OCI-LY1 (cell line): Measurements from ENCODE around the gene CETP.

Experiments
- H2AFZ ChIP-seq: fragments of 200-600 bp; sonication (generic), shearing (Covaris generic); 2 replicates; pipeline ENCODE4 v1.6.0; 2014; ENCODE audit warnings: antibody characterized with exemption, mild to moderate bottlenecking, low read length
- H3F3A ChIP-seq: fragments of 200-600 bp; sonication (generic), shearing (Covaris generic); 2 replicates; pipeline ENCODE4 v1.6.0; 2014; ENCODE audit warnings: mild to moderate bottlenecking, antibody characterized with exemption, low read length, moderate library complexity; ENCODE audit not compliant: insufficient read depth
- H3K27ac ChIP-seq: fragments of 200-600 bp; sonication (generic); 2 replicates; pipeline ENCODE4 v1.5.1; 2014; ENCODE audit warnings: low read length, mixed run types, mild to moderate bottlenecking, low read depth; ENCODE audit not compliant: poor library complexity, severe bottlenecking
- H3K27me3 ChIP-seq: fragments of 200-600 bp; sonication (generic); 2 replicates; pipeline ENCODE4 v1.6.0; 2014; ENCODE audit warnings: antibody characterized with exemption, mild to moderate bottlenecking, low read length, moderate library complexity; ENCODE audit not compliant: insufficient read depth
- H3K36me3 ChIP-seq: fragments of 200-600 bp; sonication (generic); 2 replicates; pipeline ENCODE4 v1.6.1; 2014; ENCODE audit warnings: mild to moderate bottlenecking, antibody characterized with exemption, low read length, moderate library complexity, mixed read lengths; ENCODE audit not compliant: insufficient read depth
- H3K4me1 ChIP-seq: fragments of 200-600 bp; sonication (generic); 2 replicates; pipeline ENCODE4 v1.5.1; 2014; ENCODE audit warnings: mild to moderate bottlenecking, low read length, moderate library complexity; ENCODE audit not compliant: insufficient read depth, severe bottlenecking
- H3K4me2 ChIP-seq: fragments of 200-600 bp; sonication (generic), shearing (Covaris generic); 2 replicates; pipeline ENCODE4 v1.6.1; 2014; ENCODE audit warnings: low read length
- H3K4me3 ChIP-seq: fragments of 200-600 bp; sonication (generic); 2 replicates; pipeline ENCODE4 v1.5.1; 2014; ENCODE audit warnings: low read length, low read depth, mild to moderate bottlenecking, mixed read lengths; ENCODE audit not compliant: poor library complexity, severe bottlenecking
- H3K79me2 ChIP-seq: fragments of 200-600 bp; shearing (Covaris generic); 2 replicates; pipeline ENCODE4 v1.6.1; 2016; ENCODE audit warnings: mixed run types, low read length, mixed read lengths; ENCODE audit not compliant: insufficient read depth
- H3K9ac ChIP-seq: fragments of 200-600 bp; sonication (generic), shearing (Covaris generic); 2 replicates; pipeline ENCODE4 v1.6.1; 2014; ENCODE audit warnings: mild to moderate bottlenecking, low read length, mixed read lengths
- H3K9me2 ChIP-seq: fragments of 200-600 bp; sonication (generic), shearing (Covaris generic); 2 replicates; pipeline ENCODE4 v1.6.1; 2014; ENCODE audit warnings: low read depth, mild to moderate bottlenecking, low read length, mixed read lengths
- H3K9me3 ChIP-seq: fragments of 200-600 bp; shearing (Covaris generic); 2 replicates; pipeline ENCODE4 v1.6.1; 2014; ENCODE audit warnings: low read length, mixed read lengths
- H4K20me1 ChIP-seq: fragments of 200-600 bp; sonication (generic), shearing (Covaris generic); 2 replicates; pipeline ENCODE4 v1.6.0; 2016; ENCODE audit warnings: mild to moderate bottlenecking, low read length; ENCODE audit not compliant: insufficient read depth
- EZH2 ChIP-seq: fragments of 200-600 bp; sonication (generic), shearing (Covaris generic); IDR thresholded peaks from 2 replicates; pipeline ENCODE4 v1.8.0; 2017; ENCODE audit warnings: borderline replicate concordance, mixed run types, mild to moderate bottlenecking, antibody characterized with exemption, low read length, moderate library complexity, mixed read lengths
- TF ChIP-seq, protein P1 (sequence below): fragments of 200-600 bp; sonication (generic), shearing (Covaris generic); IDR thresholded peaks from 2 replicates; pipeline ENCODE4 v1.5.1; 2017; ENCODE audit warnings: mild to moderate bottlenecking, antibody characterized with exemption, low read length, moderate library complexity, mixed read lengths

The CETP gene

DNA sequence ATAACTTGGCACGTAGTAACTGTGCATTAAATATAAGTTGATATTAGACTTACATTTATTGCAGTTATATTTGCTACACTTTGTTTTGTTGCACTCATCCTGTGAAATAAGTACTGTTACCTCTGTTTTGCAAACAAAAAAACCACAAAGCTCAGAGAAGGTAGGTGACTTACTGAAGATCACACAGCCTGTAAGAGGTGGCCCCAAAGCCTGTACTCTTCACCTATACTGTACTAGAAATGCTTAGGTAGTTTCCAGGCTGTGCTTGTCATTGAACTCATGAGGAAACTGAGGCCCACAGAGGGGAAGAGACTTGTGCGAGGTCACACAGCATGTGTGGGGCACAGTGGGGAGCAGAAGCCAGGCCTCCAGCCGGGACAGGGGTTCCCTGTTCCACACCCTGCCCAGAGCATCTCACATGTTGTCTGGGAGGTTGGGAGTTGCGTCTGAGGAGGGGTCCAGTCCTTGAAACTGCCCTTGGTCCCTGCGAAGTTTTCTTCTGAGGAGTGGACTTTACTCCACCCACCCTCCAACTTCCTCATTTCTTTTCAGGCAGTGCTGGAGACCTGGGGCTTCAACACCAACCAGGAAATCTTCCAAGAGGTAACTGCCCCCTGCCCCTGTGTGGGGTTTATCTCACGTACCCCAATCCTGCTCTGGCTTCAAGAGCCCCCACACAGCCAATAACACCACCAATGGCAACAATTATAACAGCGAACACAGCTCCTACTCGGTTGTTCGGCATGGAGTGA, 13.0 kb downstream of the CETP start:
- Histone ChIP-seq H3K4me3 (no peak overlapping the region), H2AFZ (no peak overlapping the region)

DNA sequence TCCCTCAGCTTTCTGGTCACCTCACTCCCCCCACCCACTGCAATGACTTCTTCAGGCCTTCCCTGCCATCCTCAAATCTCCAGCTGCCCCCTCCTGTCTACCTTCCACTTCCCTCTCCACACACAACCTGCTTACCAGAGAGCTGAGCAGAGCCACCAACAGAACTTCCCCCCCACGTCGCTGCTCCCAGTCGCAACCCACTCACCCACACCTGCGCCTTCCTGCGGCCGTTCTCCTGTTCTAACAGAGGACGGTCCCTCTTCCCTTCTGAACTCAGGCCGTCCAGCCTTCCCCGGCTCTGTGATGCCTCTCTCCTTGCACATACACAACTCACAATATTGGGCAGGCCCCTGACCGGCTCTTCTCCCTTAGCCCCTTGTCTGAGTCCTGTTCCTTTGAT, 14.0 kb downstream of the CETP start:
- H3K4me2 ChIP-seq, result no peak overlapping the region
- no peak overlapping the region for H3K27ac ChIP-seq
- H3F3A ChIP-seq, result no peaks in the 10 kb centered on the region
- no peaks in the 10 kb centered on the region for H3K4me1 ChIP-seq
- H3K27me3 ChIP-seq, result no peaks in the 10 kb centered on the region; the same call in 1 of the 2 replicates
- no peaks in the 10 kb centered on the region for H3K36me3 ChIP-seq
- TF ChIP-seq EZH2, result no peak
- TF ChIP-seq, protein P1, sequence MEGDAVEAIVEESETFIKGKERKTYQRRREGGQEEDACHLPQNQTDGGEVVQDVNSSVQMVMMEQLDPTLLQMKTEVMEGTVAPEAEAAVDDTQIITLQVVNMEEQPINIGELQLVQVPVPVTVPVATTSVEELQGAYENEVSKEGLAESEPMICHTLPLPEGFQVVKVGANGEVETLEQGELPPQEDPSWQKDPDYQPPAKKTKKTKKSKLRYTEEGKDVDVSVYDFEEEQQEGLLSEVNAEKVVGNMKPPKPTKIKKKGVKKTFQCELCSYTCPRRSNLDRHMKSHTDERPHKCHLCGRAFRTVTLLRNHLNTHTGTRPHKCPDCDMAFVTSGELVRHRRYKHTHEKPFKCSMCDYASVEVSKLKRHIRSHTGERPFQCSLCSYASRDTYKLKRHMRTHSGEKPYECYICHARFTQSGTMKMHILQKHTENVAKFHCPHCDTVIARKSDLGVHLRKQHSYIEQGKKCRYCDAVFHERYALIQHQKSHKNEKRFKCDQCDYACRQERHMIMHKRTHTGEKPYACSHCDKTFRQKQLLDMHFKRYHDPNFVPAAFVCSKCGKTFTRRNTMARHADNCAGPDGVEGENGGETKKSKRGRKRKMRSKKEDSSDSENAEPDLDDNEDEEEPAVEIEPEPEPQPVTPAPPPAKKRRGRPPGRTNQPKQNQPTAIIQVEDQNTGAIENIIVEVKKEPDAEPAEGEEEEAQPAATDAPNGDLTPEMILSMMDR, result no peak
- H3K9me3 ChIP-seq, result no peaks in the 10 kb centered on the region
- no peak overlapping the region for H2AFZ ChIP-seq
- H4K20me1 ChIP-seq, result no peaks in the 10 kb centered on the region
- H3K79me2 ChIP-seq, result no peaks in the 10 kb centered on the region
- no peaks in the 10 kb centered on the region for H3K9me2 ChIP-seq
- H3K9ac ChIP-seq, result no peak overlapping the region
- no peak overlapping the region for H3K4me3 ChIP-seq

More for the DNA sequence above, 13.0 kb downstream of the CETP start:
- TF ChIP-seq, protein P1, result no peak
- no peak for TF ChIP-seq EZH2
- no peak overlapping the region for H3K4me2 ChIP-seq
- H3F3A ChIP-seq, result no peaks in the 10 kb centered on the region
- H3K79me2 ChIP-seq, result no peaks in the 10 kb centered on the region
- H3K9me3 ChIP-seq, result no peaks in the 10 kb centered on the region
- no peak overlapping the region for H3K27ac ChIP-seq
- no peaks in the 10 kb centered on the region for H3K4me1 ChIP-seq
- no peaks in the 10 kb centered on the region for H3K36me3 ChIP-seq
- no peaks in the 10 kb centered on the region for H3K9me2 ChIP-seq
- no peak overlapping the region for H3K9ac ChIP-seq
- no peaks in the 10 kb centered on the region; the same call in 1 of the 2 replicates for H3K27me3 ChIP-seq
- H4K20me1 ChIP-seq, result no peaks in the 10 kb centered on the region

DNA sequence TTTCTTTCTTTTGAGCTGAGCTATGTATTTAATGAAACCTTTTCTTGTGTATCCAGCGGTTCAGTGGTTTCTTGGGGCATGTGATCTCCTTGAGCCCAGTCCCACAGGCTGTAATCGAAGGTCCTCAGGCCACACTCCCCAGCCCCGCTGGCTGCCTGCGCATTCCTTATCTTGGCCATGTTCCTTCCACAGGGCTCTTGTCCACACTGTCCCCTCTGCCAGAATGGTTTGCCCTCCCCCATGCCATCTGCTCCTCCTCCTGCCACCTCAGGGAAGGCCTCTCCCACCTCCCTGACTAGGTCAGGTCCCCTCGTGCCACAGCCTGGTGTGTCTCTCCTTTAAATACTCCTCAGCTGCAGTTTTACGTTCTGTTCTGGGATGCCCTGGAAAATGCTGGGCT, 15.5 kb downstream of the CETP start:
- no peak overlapping the region for H3K27ac ChIP-seq
- no peaks in the 10 kb centered on the region for H3K4me1 ChIP-seq
- H3K9ac ChIP-seq, result no peak overlapping the region
- H3F3A ChIP-seq, result no peaks in the 10 kb centered on the region
- H2AFZ ChIP-seq, result no peak overlapping the region
- no peak overlapping the region for H3K4me2 ChIP-seq
- no peaks in the 10 kb centered on the region for H3K9me2 ChIP-seq
- no peaks in the 10 kb centered on the region for H3K79me2 ChIP-seq
- no peaks in the 10 kb centered on the region for H3K9me3 ChIP-seq
- H3K4me3 ChIP-seq, result no peak overlapping the region
- H3K27me3 ChIP-seq, result no peaks in the 10 kb centered on the region; the same call in 1 of the 2 replicates
- H4K20me1 ChIP-seq, result no peaks in the 10 kb centered on the region
- no peaks in the 10 kb centered on the region for H3K36me3 ChIP-seq
- TF ChIP-seq, protein P1, result no peak
- TF ChIP-seq EZH2, result no peak
